DND-41 (cell line): Measurements from ENCODE around the gene ZCCHC14.

Experiments
- ATAC-seq: fragments of 200-7000 bp; cut with Tn5 transposase; 3 replicates; pipeline ENCODE4 v1.9.1; 2021; ENCODE audit warnings: low read depth; ENCODE audit not compliant: insufficient read depth
- DNase-seq: peaks from one replicate; pipeline ENCODE4 v3.0.0-alpha.2; 2020
- H2AFZ ChIP-seq: 2 replicates; pipeline ENCODE4 v1.6.0; 2012; ENCODE audit warnings: low read depth, low read length
- H3K27ac ChIP-seq: 2 replicates; pipeline ENCODE4 v1.5.1; 2012; ENCODE audit warnings: low read length, inconsistent platforms
- H3K27me3 ChIP-seq: fragments of 200-600 bp; sonication (generic); 2 replicates; pipeline ENCODE4 v1.6.0; 2012; ENCODE audit warnings: low read length, mild to moderate bottlenecking, inconsistent platforms; ENCODE audit not compliant: insufficient read depth, poor library complexity
- H3K36me3 ChIP-seq: 2 replicates; pipeline ENCODE4 v1.5.1; 2012; ENCODE audit warnings: low read length, inconsistent platforms; ENCODE audit not compliant: insufficient read depth
- H3K4me1 ChIP-seq: 2 replicates; pipeline ENCODE4 v1.5.1; 2012; ENCODE audit warnings: mild to moderate bottlenecking, low read length; ENCODE audit not compliant: insufficient read depth
- H3K4me2 ChIP-seq: 2 replicates; pipeline ENCODE4 v1.6.0; 2012; ENCODE audit warnings: mild to moderate bottlenecking, moderate library complexity, low read length, inconsistent platforms; ENCODE audit not compliant: insufficient read depth
- H3K4me3 ChIP-seq, 2 experiments: fragments of 200-600 bp in 1 of 2; shearing (Covaris generic) in 1 of 2; 2 replicates each; pipeline ENCODE4 v1.5.1; 2012 to 2016; ENCODE audit warnings: inconsistent platforms in 2 of 2, low read length in 2 of 2, mild to moderate bottlenecking in 2 of 2, low read depth in 1 of 2, moderate library complexity in 1 of 2
- H3K79me2 ChIP-seq: 2 replicates; pipeline ENCODE4 v1.6.0; 2012; ENCODE audit warnings: low read length, inconsistent platforms; ENCODE audit not compliant: insufficient read depth
- H3K9ac ChIP-seq: 2 replicates; pipeline ENCODE4 v1.6.0; 2012; ENCODE audit warnings: low read depth, mild to moderate bottlenecking, inconsistent platforms, low read length, moderate library complexity
- H3K9me3 ChIP-seq: 2 replicates; pipeline ENCODE4 v1.5.1; 2012; ENCODE audit warnings: low read length, moderate library complexity, mild to moderate bottlenecking, inconsistent platforms; ENCODE audit not compliant: insufficient read depth, severe bottlenecking
- H4K20me1 ChIP-seq: 2 replicates; pipeline ENCODE4 v1.6.0; 2012; ENCODE audit warnings: low read length; ENCODE audit not compliant: insufficient read depth
- CTCF ChIP-seq: IDR thresholded peaks from 2 replicates; pipeline ENCODE4 v1.5.1; 2012; ENCODE audit warnings: borderline replicate concordance, low read length, moderate library complexity, mild to moderate bottlenecking; ENCODE audit not compliant: poor library complexity, severe bottlenecking; ENCODE audit errors: extremely low read depth
- EZH2 ChIP-seq: IDR thresholded peaks from 3 replicates; pipeline ENCODE4 v1.6.1; 2012; ENCODE audit warnings: borderline replicate concordance, low read depth, mild to moderate bottlenecking, moderate library complexity, low read length, inconsistent platforms; ENCODE audit not compliant: severe bottlenecking

The ZCCHC14 gene

GRCh38 chr16:87435372-87436224, 57.2 kb downstream of the ZCCHC14 start:
- H3K4me2 ChIP-seq, result no peak overlapping the region
- no peaks in the 10 kb centered on the region for H3K79me2 ChIP-seq
- H3K4me3 ChIP-seq, result no peak overlapping the region
- no peak for ATAC-seq
- no peaks in the 10 kb centered on the region for H3K36me3 ChIP-seq
- H2AFZ ChIP-seq, result no peak overlapping the region
- no peak overlapping the region for H3K9ac ChIP-seq
- H3K27ac ChIP-seq, result no peak overlapping the region
- no peaks in the 10 kb centered on the region for H3K4me1 ChIP-seq
- TF ChIP-seq EZH2 (peak; percentile 51), CTCF (no peak)
- H3K9me3 ChIP-seq, result no peaks in the 10 kb centered on the region
- H4K20me1 ChIP-seq, result 0 out of 2 replicates have a peak, but pooled peaks cover 6% of the 10 kb centered on the region
- H3K27me3 ChIP-seq, result peaks cover 32% of the 10 kb centered on the region
- DNase-seq, result no peak

- DNase-seq (no peak), ATAC-seq (no peak)
- H3K4me1 ChIP-seq, result no peaks in the 10 kb centered on the region
- peaks cover 32% of the 10 kb centered on the region for H3K27me3 ChIP-seq
- H3K79me2 ChIP-seq, result no peaks in the 10 kb centered on the region
- H4K20me1 ChIP-seq, result 0 out of 2 replicates have a peak, but pooled peaks cover 6% of the 10 kb centered on the region
- H3K4me3 ChIP-seq, result no peak overlapping the region
- H3K27ac ChIP-seq, result no peak overlapping the region
- no peak overlapping the region for H3K4me2 ChIP-seq
- TF ChIP-seq CTCF (no peak), EZH2 (no peak)
- H3K9ac ChIP-seq, result no peak overlapping the region
- no peaks in the 10 kb centered on the region for H3K9me3 ChIP-seq
- no peaks in the 10 kb centered on the region for H3K36me3 ChIP-seq
- H2AFZ ChIP-seq, result no peak overlapping the region
Observed at GRCh38 chr16:87434146-87434667, 58.6 kb downstream of the ZCCHC14 start.

GRCh38 chr16:87432330-87432915, 60.4 kb downstream of the ZCCHC14 start:
- Histone ChIP-seq H3K27ac (no peak overlapping the region), H3K79me2 (no peaks in the 10 kb centered on the region), H3K4me1 (no peaks in the 10 kb centered on the region), H3K9ac (no peak overlapping the region), H2AFZ (no peak overlapping the region), H3K36me3 (no peaks in the 10 kb centered on the region), H3K4me2 (no peak overlapping the region), H3K9me3 (no peaks in the 10 kb centered on the region), H3K27me3 (peaks cover 25% of the 10 kb centered on the region), H4K20me1 (0 out of 2 replicates have a peak, but pooled peaks cover 6% of the 10 kb centered on the region), H3K4me3 (no peak overlapping the region)
- TF ChIP-seq CTCF (no peak), EZH2 (no peak)
- ATAC-seq, result no peak
- DNase-seq, result no peak
